ENCODE measurements around the gene LMF1.

DNA sequence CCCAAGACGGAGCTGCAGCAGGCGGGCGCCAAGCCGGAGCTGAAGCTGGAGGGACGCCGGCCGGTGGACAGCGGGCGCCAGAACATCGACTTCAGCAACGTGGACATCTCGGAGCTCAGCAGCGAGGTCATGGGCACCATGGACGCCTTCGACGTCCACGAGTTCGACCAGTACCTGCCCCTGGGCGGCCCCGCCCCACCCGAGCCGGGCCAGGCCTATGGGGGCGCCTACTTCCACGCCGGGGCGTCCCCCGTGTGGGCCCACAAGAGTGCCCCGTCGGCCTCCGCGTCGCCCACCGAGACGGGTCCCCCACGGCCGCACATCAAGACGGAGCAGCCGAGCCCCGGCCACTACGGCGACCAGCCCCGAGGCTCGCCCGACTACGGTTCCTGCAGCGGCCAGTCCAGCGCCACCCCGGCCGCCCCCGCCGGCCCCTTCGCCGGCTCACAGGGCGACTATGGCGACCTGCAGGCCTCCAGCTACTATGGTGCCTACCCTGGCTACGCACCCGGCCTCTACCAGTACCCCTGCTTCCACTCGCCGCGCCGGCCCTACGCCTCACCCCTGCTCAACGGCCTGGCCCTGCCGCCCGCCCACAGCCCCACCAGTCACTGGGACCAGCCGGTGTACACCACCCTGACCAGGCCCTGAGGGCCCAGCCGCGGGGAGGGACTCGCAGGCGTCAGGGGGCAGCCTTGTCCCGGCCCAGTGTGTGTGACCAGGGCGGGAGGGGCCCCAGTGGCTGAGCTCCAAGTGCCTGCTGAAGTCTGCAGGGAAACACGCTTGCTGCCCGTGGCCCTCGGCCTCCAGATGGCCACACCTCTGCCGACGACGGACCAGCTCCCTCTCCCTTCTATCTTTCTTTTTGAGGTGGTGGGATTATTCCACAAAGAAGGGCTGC, 14.2 kb upstream of the LMF1 start:
- TF ChIP-seq, protein P1, sequence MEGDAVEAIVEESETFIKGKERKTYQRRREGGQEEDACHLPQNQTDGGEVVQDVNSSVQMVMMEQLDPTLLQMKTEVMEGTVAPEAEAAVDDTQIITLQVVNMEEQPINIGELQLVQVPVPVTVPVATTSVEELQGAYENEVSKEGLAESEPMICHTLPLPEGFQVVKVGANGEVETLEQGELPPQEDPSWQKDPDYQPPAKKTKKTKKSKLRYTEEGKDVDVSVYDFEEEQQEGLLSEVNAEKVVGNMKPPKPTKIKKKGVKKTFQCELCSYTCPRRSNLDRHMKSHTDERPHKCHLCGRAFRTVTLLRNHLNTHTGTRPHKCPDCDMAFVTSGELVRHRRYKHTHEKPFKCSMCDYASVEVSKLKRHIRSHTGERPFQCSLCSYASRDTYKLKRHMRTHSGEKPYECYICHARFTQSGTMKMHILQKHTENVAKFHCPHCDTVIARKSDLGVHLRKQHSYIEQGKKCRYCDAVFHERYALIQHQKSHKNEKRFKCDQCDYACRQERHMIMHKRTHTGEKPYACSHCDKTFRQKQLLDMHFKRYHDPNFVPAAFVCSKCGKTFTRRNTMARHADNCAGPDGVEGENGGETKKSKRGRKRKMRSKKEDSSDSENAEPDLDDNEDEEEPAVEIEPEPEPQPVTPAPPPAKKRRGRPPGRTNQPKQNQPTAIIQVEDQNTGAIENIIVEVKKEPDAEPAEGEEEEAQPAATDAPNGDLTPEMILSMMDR (IDR thresholded peaks at IDR 0.05), result no peak
- no peak for TF ChIP-seq EZH2 (IDR thresholded peaks at IDR 0.05; ENCODE audit: borderline replicate concordance, insufficient read depth, low read depth, low read length, poor library complexity, severe bottlenecking)

Data from B cell (primary cell).